Suprapubic skin (tissue), 3 donors: ENCODE measurements around the gene SEPTIN14.
"Not testable (repeated sequence)": the region's sequence is repeated elsewhere in the genome, so short reads cannot be mapped to it uniquely, and the experiment has no call there.

Experiments
- CTCF ChIP-seq, 2 donors: fragments of 200-600 bp in 1 of 2; fragments of 450-650 bp in 1 of 2; sonication (generic) in 1 of 2; IDR thresholded peaks; one replicate each; pipeline ENCODE4 v1.5.1; 2016 to 2019; ENCODE audit warnings: antibody characterized with exemption in 2 of 2, mild to moderate bottlenecking in 1 of 2, moderate library complexity in 1 of 2
- POLR2A ChIP-seq, 2 donors: fragments of 450-650 bp; IDR thresholded peaks; one replicate each; pipeline ENCODE4 v1.6.1; 2017; ENCODE audit warnings: antibody characterized with exemption in 2 of 2, mild to moderate bottlenecking in 2 of 2, moderate library complexity in 2 of 2

- not testable (repeated sequence) for TF ChIP-seq POLR2A, CTCF (IDR thresholded peaks at IDR 0.05)
Observed at GRCh38 chr7:55862652-55863051, at the start of gene SEPTIN14.
